Loucy (cell line): ENCODE results near the gene ABCE1.

Source experiments
- H2AFZ ChIP-seq: fragments of 200-600 bp; sonication (generic); 2 replicates; pipeline ENCODE4 v1.6.0; 2016; ENCODE audit warnings: antibody characterized with exemption, mild to moderate bottlenecking, low read length, moderate library complexity
- H3F3A ChIP-seq: fragments of 200-600 bp; 2 replicates; pipeline ENCODE4 v1.6.0; 2016; ENCODE audit warnings: antibody characterized with exemption, low read depth, mild to moderate bottlenecking
- H3K27me3 ChIP-seq: fragments of 200-600 bp; sonication (generic); 2 replicates; pipeline ENCODE4 v1.6.1; 2014; ENCODE audit warnings: low read length, mild to moderate bottlenecking; ENCODE audit not compliant: insufficient read depth, poor library complexity, severe bottlenecking
- H3K36me3 ChIP-seq: fragments of 200-600 bp; sonication (generic); 2 replicates; pipeline ENCODE4 v1.6.1; 2016; ENCODE audit warnings: low read length; ENCODE audit not compliant: insufficient read depth
- H3K4me1 ChIP-seq: fragments of 200-600 bp; sonication (generic); 2 replicates; pipeline ENCODE4 v1.5.1; 2014; ENCODE audit warnings: low read length, mild to moderate bottlenecking; ENCODE audit not compliant: insufficient read depth, poor library complexity, severe bottlenecking
- H3K4me2 ChIP-seq: fragments of 200-600 bp; sonication (generic); 2 replicates; pipeline ENCODE4 v1.6.0; 2014; ENCODE audit warnings: antibody characterized with exemption, low read length, low read depth, mild to moderate bottlenecking; ENCODE audit not compliant: poor library complexity, severe bottlenecking
- H3K4me3 ChIP-seq: fragments of 200-600 bp; sonication (generic); 2 replicates; pipeline ENCODE4 v1.5.1; 2014; ENCODE audit warnings: low read length, mild to moderate bottlenecking, mixed read lengths; ENCODE audit not compliant: poor library complexity, severe bottlenecking
- H3K79me2 ChIP-seq: fragments of 200-600 bp; sonication (generic); 2 replicates; pipeline ENCODE4 v1.6.1; 2014; ENCODE audit warnings: low read length; ENCODE audit not compliant: insufficient read depth
- H3K9ac ChIP-seq: fragments of 200-600 bp; sonication (generic); 2 replicates; pipeline ENCODE4 v1.6.0; 2014; ENCODE audit warnings: mild to moderate bottlenecking, low read depth, low read length, moderate library complexity; ENCODE audit not compliant: poor library complexity, severe bottlenecking
- H3K9me2 ChIP-seq: fragments of 200-600 bp; sonication (generic); replicated peaks from 2 replicates; pipeline ENCODE4 v1.6.1; 2016; ENCODE audit warnings: low read depth, low read length, mixed read lengths
- H3K9me3 ChIP-seq: fragments of 200-600 bp; sonication (generic); 2 replicates; pipeline ENCODE4 v1.6.1; 2014; ENCODE audit warnings: mild to moderate bottlenecking, antibody characterized with exemption, low read length, low read depth; ENCODE audit not compliant: insufficient read depth
- H4K20me1 ChIP-seq: fragments of 200-600 bp; sonication (generic); 2 replicates; pipeline ENCODE4 v1.6.0; 2014; ENCODE audit warnings: antibody characterized with exemption, low read length, mild to moderate bottlenecking; ENCODE audit not compliant: insufficient read depth, poor library complexity, severe bottlenecking
- EZH2phosphoT487 ChIP-seq: fragments of 200-600 bp; IDR thresholded peaks from 2 replicates; pipeline ENCODE4 v1.6.1; 2018; ENCODE audit warnings: antibody characterized with exemption, mild to moderate bottlenecking, moderate library complexity, borderline replicate concordance
- TF ChIP-seq, protein P1 (sequence below): fragments of 200-600 bp; sonication (generic); conservative IDR thresholded peaks from 2 replicates; pipeline ENCODE4 v1.5.1; 2014; ENCODE audit warnings: mild to moderate bottlenecking, antibody characterized with exemption, low read length

Gene ABCE1

DNA sequence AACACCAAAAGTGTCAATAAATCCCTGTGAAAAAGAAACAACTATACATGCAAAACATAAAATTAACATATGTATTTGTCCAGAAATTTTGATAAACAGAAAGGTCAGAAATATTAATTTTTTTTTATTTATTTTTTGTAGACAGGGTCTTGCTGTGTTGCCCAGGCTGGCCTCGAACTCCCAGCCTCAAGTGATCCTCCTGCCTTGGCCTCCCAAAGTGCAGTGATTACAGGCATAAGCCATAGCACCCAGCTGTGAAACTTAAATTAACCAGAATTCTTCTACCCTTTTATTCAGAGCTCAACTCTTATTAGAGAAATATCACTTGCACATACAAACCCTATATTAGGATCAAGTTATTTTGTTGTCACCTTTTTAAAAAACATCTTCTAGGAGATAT lies 16.4 kb upstream of the ABCE1 start:
- no peak overlapping the region for H3K4me3 ChIP-seq
- peaks cover 5% of the 10 kb centered on the region; the same call in 1 of the 2 replicates for H3K9me3 ChIP-seq
- TF ChIP-seq EZH2phosphoT487: no peak
- TF ChIP-seq, protein P1, sequence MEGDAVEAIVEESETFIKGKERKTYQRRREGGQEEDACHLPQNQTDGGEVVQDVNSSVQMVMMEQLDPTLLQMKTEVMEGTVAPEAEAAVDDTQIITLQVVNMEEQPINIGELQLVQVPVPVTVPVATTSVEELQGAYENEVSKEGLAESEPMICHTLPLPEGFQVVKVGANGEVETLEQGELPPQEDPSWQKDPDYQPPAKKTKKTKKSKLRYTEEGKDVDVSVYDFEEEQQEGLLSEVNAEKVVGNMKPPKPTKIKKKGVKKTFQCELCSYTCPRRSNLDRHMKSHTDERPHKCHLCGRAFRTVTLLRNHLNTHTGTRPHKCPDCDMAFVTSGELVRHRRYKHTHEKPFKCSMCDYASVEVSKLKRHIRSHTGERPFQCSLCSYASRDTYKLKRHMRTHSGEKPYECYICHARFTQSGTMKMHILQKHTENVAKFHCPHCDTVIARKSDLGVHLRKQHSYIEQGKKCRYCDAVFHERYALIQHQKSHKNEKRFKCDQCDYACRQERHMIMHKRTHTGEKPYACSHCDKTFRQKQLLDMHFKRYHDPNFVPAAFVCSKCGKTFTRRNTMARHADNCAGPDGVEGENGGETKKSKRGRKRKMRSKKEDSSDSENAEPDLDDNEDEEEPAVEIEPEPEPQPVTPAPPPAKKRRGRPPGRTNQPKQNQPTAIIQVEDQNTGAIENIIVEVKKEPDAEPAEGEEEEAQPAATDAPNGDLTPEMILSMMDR: no peak
- peaks cover 27% of the 10 kb centered on the region for H3K36me3 ChIP-seq
- H4K20me1 ChIP-seq: no peaks in the 10 kb centered on the region
- no peaks in the 10 kb centered on the region for H3F3A ChIP-seq
- no peaks in the 10 kb centered on the region for H3K27me3 ChIP-seq
- peaks cover 11% of the 10 kb centered on the region for H3K4me1 ChIP-seq
- H2AFZ ChIP-seq: no peak overlapping the region
- H3K79me2 ChIP-seq: peaks cover 50% of the 10 kb centered on the region
- H3K9me2 ChIP-seq: no peaks in the 10 kb centered on the region
- H3K4me2 ChIP-seq: no peak overlapping the region
- no peak overlapping the region for H3K9ac ChIP-seq

DNA sequence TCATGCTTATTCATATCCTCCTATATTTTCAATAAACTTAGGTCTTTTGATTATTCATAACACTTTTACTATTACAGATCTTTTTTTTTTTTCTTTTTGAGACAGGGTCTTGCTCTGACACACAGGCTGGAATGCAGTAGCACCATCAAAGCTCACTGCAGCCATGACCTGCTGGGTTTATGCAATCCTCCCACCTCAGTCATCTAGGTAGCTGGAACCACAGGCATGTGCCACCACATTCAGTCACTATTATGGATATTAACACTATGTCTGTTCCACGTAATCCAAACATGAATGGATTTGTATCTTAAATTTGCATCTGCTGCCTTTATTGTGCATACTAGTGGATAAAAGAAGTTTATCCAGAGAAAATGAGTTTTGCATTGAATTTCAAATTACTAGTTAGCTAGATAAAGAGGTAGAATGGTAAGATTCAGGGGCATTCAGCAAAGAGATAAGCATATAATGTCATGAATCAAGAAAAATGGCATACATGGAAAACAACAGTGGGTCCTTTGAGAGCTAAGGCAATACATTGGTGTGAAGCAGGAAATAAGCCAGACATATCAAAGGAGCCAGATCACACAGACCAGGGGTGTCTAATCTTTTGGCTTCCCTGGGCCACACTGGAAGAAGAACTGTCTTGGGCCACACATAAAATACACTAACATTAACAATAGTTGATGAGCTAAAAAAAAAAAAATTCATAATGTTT lies 14.1 kb upstream of the ABCE1 start:
- no peak overlapping the region for H3K4me2 ChIP-seq
- H3K9ac ChIP-seq: no peak overlapping the region
- H3K27me3 ChIP-seq: no peaks in the 10 kb centered on the region
- TF ChIP-seq, protein P1: no peak
- no peak for TF ChIP-seq EZH2phosphoT487
- peaks cover 19% of the 10 kb centered on the region for H3K36me3 ChIP-seq
- H3K9me2 ChIP-seq: no peaks in the 10 kb centered on the region
- H3K4me3 ChIP-seq: no peak overlapping the region
- peaks cover 39% of the 10 kb centered on the region for H3K79me2 ChIP-seq
- no peaks in the 10 kb centered on the region for H3K9me3 ChIP-seq
- no peak overlapping the region for H2AFZ ChIP-seq
- H3F3A ChIP-seq: no peaks in the 10 kb centered on the region
- peaks cover 11% of the 10 kb centered on the region for H3K4me1 ChIP-seq
- no peaks in the 10 kb centered on the region for H4K20me1 ChIP-seq

DNA sequence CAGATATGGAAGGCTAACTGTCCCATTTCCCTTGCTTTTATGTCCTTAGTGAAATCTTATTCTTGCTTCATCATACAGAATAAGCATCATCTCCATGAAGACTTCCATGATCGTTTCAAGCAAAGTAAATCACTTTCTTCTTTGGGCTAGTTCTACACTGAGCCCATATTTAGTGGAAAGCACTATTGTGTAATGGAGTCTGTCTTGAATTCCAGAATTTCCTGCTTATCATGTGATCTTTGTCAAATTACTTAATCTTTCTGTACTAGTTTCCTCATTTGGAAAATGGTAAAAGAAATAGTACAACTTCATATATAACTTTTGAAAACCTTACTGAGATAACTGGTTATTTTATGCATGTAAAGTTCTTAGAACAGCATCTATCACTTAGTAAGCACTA lies 7.7 kb upstream of the ABCE1 start:
- no peaks in the 10 kb centered on the region for H3K9me3 ChIP-seq
- no peaks in the 10 kb centered on the region for H3F3A ChIP-seq
- H4K20me1 ChIP-seq: peaks cover 15% of the 10 kb centered on the region
- H2AFZ ChIP-seq: no peak overlapping the region
- no peak overlapping the region for H3K4me3 ChIP-seq
- no peak overlapping the region for H3K4me2 ChIP-seq
- no peak for TF ChIP-seq EZH2phosphoT487
- TF ChIP-seq, protein P1: no peak
- H3K36me3 ChIP-seq: peaks cover 12% of the 10 kb centered on the region; the same call in 1 of the 2 replicates
- H3K9ac ChIP-seq: no peak overlapping the region
- no peaks in the 10 kb centered on the region for H3K27me3 ChIP-seq
- H3K9me2 ChIP-seq: no peaks in the 10 kb centered on the region
- peaks cover 24% of the 10 kb centered on the region for H3K4me1 ChIP-seq
- peaks cover 65% of the 10 kb centered on the region for H3K79me2 ChIP-seq
